Measurements from ENCODE around the gene RASA2.

The RASA2 gene

DNA sequence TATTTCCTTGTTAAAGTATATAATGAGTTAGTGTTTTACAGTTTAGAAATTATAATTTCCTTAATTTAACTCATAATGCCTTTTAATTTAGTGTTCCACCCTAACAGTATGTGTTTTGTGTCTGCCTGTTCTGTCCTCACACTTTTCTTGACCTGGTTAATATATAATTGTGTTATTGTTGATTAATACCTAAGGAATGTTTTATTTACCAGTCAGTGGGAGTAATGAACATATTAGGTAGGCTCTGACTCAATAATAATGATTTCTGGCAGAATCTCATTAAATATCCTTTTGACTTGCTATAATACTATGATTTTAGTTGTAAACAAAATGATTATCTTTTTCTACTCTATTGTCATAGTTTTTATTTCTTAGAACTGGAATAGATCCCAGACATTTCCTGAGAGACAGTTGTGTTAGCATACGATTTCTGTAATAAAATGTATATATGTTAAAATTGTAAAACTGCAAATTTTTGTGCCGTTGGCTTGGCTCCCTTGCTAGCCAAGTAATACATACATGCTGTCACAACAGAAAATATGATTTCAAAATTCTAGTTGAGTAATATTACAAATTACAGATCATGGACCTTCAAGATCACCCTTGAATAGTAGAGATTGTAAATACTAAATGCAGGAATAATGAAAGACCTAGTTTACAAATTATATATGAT lies 51.9 kb downstream of the RASA2 start:
- no peak for DNase-seq (ENCODE audit: low read depth)

DNA sequence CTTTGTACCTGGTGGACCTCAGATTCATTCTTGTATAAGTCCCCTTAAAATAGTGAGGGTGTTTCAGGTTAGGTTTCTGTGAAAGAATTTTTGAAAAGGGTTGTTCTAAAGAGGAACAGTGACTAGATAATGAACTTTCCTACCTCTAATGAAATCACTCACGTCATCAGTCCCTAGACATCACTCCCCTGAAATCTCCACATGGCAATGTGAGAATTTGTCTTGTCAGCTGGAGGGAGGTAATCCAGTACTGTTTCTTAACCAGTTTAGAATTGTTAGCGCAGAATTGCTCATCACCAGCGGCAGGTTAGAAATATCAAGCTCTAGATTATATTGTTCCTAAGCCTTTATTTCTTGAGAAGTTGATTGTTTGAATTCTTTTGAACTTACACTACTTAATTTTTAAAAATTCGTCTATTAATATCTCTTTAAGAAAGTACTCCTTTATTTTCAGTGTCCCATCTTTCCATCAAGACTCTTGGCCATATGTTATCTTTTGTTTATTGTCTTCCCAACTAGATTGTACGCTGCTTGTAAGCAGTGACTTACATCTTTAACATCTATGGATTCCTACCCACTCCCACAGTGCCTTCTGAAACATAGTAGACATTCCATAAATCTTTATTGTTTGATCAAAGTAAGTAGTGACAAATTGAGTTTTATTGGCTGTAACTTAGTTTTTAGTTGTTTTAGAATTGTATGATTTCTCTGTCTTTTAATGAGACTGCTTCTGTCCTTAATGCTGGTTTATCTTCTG lies 52.8 kb downstream of the RASA2 start:
- no peak for DNase-seq (ENCODE audit: low read depth)

DNA sequence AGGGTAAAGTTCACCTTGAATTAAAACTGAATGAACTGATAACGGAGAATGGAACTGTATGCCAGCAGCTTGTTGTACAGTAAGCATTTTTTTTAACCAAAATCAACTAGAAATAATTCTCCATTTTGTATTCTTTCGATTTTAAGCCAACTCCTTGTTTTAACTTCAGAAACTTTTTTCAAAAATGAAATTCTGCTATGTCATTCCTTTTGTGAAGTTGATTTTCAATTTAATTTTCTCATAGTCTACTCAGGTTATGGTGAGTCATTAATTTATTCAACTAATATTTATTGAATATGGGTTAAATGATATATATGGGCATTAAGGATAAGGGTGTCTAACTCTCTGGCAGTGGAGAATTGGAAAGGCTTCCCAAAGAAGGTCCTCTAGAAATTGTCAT lies 53.7 kb downstream of the RASA2 start:
- no peak for DNase-seq (ENCODE audit: low read depth)

DNA sequence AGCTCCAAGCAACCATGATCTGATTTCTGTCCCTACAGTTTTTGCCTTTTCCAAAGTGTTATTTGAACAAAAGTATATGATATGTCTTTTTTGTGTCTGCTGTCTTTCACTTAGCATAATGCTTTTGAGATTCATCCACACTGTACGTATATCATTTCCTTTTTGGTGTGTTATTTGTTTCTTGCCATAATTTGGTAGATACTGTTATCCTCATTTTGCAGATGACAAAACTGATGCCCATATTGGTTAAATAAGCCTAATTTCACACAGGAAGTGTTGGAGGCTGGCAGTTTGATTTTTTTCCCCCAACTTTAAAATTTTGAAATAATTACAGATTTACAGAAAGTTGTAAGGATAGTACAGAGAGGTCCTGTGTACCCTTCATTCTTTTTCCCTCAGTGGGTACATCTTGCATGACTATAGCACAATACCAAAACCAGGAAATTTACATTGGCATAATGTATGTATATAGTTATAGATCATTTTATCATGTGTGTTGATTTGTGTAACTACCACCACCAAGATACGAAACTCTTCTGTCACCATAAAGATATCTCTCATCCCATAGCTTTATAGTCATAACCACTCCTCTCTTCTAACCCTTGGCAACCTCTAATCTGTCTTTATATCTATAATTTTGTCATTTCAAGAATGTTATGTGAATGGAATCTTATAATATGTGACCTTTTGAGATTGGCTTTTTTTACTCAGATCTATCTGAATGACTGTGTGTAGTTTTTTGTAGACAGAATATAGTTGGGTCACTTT lies 55.6 kb downstream of the RASA2 start:
- DNase-seq (ENCODE audit: low read depth): no peak

DNA sequence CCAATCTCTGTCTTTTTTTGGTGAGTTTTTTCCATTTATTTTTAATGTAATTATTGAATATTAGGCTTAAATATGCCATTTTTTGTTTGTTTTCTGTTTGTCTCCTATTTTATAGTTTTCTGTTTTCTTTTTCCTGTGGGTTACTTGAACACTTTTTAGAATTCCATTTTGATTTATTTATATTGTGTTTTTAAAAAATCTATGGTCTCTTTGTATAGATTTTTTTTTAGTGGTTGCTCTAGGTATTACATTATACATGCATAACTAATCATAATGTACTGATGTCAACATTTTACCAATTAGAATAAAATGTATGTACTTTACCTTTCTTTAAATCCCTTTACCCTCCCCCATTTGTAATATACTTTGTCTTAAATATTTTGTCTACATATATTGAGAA lies 56.2 kb downstream of the RASA2 start:
- no peak for DNase-seq (ENCODE audit: low read depth)

DNA sequence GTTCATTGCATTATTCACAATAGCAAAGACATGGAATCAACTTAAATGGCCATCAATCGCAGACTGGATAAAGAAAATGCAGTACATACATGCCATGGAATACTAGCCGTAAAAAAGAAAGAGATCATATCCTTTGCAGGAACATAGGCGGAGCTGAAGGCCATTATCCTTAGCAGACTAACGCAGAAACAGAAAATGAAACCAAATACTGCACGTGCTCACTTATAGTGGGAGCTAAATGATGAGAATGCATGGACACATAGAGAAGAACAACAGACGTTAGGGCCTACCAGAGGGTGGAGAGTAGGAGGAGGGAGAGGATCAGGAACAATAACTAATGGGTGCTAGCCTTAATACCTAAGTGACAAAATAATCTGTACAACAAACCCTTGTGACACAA lies 57.9 kb downstream of the RASA2 start:
- DNase-seq (ENCODE audit: low read depth): no peak

DNA sequence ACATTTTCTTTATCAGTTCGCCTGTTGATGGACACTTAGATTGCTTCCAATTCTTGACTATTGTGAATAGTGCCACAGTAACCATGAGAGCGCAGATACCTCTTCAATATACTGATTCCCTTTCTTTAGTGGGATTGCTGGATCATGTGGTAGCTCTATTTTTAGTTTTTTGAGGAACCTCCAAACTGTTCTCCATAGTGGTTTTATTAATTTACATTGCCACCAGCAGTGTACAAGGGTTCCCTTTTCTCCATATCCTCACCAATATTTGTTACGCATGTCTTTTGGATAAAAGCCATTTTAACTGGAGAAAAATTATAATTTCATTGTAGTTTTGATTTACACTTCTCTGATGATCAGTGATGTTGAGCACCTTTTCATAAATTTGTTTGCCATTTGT lies 59.3 kb downstream of the RASA2 start:
- DNase-seq (ENCODE audit: low read depth): no peak

DNA sequence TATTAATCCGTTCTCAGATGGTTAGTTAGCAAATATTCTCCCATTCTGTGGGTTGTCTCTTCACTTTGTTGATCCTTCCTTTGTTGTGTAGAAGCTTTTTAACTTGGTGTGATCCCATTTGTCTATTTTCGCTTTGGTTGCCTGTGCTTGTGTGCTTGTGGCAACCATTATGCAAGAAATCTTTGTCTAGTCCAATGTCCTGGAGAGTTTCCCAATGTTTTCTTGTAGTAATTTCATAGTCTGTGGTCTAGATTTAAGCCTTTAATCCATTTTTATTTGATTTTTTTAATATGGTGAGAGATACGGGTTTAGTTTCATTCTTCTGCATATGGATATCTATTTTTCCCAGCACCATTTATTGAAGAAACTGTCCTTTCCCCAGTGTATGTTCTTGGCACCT lies 59.8 kb downstream of the RASA2 start:
- no peak for DNase-seq (ENCODE audit: low read depth)

DNA sequence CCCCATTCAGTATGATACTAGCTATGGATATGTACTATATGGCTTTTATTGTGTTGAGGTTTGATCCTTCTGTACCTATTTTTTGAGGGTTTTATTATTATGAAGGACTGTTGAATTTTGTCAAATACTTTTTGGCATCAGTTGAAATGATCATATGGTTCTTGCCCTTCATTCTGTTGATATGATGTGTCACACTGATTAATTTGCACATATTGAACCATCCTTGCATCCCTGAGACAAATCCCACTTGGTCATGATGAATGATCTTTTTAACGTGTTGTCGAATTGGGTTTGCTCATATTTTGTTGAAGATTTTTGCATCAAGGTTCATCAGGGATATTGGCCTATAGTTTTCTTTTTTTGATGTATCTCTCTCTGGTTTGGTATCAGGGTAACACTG lies 61.0 kb downstream of the RASA2 start:
- no peak for DNase-seq (ENCODE audit: low read depth)

DNA sequence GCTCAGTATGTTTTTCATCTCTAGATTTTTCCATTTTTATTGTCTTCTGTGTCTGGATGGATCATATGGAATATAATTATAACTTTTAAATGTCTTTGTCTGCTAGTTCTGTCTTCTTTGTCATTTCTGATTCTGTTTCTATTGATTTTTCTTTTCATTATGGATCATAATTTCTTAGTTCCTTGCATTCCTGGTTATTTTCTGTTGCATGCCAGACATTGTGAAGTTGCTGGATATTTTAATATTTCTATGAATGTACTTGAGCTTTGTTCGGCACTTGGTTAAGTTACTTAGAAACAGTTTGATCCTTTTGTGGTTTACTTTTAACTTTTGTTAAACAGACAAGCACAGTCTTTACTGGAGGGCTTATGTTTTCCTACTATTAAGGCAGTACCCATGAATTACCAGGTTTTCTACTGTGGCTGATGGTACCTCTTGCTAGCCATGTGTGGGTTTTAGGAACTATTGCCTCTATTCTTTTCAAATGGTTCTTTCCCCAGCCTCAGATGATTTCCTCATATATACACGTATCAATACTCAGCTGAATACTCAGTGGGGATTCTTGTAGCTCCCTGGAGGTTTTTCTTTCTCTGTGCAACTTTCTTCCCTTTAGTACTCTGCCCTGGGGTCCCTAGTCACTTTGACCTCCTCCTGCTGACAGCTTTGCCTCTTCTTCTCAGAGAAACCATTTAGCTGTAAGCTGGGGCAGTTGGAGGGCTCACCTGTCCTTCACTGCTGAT lies 64.3 kb downstream of the RASA2 start:
- no peak for DNase-seq (ENCODE audit: low read depth)

DNA sequence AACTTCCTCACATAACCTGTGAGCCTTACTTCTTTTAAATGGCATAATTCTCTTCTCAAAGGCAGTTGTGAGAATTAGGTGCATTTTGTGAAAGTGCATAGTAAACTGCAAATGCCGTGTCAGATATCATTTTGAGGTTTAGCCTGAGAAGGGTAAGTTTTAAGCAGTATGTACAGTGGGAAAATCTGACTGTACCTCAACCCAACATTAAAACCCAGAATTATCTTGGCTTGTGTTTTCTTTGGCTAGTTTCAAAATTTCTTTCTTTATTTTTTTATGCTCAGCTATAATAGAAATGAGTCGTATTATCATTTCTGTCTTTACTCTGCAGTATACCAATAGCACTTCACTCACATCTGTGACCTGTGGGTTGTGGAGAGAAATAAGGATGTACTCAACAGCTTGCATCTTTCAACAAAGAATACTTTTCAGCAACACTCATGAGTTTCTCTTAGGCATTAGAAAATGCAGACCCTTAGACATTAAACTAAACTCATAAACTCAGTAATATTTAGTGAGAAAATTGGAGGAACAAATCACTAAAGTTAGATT lies 65.7 kb downstream of the RASA2 start:
- DNase-seq (ENCODE audit: low read depth): no peak

DNA sequence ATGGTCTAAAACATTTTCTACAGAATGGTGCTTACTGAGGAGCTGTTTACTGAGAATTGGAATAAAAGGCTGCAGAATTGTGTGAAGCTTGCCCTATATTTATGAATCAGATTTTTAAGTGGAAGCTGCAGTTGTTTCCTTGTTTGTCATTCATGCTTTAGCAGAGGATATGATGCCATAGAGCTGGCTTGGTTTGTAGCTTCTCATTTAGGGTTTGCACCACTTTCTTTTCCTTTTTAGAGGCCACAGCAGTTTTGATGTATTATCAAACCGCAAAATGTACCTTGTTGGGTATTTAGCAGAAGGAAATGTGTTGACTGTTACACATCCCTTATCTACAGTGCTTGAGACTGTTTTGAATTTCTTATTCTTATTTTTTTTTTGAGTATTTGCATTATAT lies 66.2 kb downstream of the RASA2 start:
- no peak for DNase-seq (ENCODE audit: low read depth)

DNA sequence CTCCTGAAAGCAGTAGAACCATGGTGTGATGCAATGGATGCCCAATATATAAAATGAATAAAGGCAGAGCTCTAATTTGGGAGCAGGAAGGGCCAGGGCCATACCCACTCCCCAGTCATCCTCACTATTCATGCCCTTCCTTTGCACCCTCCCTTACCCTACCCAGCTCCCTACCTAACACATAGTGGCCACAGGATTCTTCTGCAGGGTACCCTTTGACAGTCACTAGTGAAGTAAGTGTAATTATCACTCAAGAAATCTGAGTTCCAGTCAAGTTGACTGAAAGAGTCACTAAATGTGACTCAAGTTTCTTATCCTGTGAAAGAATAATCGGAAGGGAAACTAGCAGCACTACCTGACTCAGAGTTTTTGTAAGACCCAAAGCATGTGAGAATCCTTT lies 69.2 kb downstream of the RASA2 start:
- DNase-seq (ENCODE audit: low read depth): no peak

DNA sequence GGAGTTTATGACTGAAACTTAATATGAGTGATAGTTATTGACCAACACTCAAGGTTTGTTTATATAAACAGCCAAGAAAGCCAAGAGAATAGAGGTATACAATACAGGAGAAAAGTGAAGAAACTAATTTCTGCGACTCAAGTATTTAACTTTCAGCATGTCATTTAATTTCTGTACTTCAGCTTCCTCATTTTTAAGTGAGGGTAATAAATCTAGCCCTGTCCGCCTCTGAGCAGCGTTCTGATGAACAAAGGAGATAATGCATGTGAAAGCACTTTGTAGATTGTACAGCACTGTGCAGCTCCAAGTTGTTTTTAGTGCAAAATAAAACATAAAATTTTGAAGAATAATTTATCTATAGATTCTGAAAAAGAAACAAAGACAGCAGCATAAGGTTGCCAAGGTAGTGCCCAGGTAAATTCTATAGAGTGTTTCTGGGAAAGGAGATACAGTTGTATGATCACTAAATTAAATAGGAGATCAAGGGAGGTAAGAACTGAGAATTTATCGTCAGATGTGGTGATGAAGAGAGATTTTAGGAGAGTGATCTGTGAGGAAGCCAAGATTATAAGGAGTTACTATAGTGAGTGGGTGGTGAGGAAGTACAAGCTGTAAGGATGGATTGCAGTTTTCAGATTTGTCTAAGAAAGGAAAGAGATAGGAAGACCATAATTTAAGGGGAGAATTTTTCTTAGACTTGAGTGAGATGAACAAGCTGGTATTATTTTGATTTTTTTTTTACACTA lies 71.3 kb downstream of the RASA2 start:
- no peak for DNase-seq (ENCODE audit: low read depth)

DNA sequence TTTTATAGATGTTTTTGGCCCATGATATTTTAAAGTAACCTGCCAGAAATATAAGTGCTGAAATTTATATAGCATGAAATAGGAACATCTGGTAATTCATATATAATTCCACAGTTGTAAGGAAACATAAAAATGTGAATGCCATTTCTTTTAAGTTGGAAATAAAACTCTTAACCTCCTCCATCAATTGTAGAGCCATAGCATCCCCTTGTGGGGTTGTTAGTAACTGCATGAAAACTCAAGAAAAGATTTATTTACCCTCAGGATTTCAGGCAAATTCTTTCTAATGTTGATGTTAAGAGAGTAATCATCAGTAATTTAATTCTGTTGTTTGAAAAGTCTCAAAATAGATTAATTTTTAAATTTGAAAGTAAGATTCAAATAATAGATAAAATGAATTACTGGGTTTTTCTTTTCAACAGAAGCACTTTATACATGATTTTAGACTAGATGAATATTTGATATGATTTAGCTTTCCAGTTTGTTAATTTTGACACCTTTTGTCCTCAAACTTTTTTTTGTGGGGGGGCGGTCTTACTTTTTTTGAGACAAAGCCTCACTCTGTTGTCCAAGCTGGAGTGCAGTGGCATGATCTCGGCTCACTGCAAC lies 74.7 kb downstream of the RASA2 start:
- peak; percentile 42 for DNase-seq (ENCODE audit: low read depth)

DNA sequence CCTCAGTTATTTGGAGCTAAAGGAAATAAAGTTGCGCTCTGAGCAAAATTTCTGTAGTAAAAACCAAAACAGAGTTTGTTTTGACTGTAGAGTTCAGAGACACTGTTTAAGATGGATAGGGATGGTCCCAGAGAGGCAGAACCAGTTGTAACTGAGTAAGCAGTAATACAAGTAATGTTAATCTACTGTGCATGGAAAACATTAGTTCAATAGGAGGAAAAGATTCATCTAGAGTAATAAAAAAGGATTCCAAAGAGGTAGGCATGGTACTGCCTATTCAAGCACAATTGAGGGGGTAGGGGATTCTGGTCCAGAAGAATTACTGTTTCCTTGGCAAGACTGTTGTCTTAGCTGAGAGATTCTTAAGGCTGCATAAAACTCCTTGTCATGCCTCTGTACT lies 77.4 kb downstream of the RASA2 start:
- DNase-seq (ENCODE audit: low read depth): no peak

DNA sequence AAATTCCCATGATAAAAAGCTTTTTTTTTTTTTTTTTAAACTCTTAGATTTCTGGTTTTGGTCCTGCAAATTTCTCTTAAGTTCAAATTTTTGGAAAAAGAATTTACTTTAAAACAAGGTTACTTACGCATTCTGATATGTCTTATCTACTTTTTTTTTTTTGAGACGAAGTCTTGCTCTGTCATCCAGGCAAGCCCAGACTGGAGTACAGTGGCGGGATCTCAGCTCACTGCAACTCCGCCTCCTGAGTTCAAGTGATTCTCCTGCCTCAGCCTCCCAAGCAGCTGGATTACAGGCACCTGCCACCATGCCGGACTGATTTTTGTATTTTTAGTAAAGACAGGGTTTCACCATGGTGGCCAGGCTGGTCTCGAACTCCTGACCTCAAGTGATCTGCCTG lies 83.2 kb downstream of the RASA2 start:
- DNase-seq (ENCODE audit: low read depth): no peak

DNA sequence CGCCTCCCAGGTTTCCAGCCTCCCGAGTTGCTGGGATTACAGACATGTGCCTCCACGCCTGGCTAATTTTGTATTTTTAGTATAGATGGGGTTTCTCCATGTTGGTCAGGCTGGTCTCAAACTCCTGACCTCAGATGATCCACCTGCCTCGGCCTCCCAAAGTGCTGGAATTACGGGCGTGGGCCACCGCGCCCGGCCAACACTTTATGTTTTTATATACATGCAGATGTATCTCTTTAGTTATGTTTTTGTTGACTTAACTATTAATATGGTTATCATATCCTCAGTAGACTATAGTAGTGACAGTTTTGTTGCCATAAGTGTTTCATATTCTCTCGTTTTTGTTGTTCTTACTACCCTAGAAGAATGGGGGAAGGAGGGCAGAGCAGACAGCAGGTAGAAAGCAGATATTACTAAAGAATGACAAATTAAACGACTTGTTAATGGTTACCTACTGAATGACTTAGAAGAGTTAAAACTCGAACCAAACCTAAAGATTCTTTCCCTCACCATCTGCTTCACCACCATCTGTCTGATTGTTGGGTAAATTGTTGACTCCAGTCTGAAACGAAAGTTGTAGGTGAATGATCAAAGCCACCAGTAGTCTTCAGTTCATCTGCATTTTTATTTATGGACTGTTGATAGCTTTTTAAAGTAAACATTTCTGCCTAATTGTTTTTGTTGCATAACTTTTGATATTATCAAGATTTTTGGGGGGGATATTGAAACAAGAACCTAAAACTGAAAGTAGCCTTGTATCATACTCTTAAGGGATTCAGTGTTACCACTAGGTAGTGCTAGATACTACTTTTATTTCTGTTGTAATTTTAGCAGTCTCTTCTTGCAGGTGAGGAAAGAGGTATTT lies 89.3 kb downstream of the RASA2 start:
- DNase-seq (ENCODE audit: low read depth): no peak

DNA sequence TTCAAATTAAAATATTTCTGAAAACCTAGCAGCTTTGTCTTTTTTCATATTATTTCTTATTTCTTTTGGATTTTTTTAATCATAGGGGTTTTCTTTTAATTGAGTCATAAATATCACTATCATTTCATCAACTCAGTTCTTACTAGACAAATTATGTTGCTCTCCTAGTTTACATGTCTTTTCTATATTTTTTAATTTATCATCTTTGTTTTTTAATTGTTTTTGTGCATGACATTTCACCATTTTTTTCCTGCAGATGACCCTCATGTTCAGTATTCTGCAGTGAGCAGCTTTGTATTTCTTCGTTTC lies 89.9 kb downstream of the RASA2 start:
- DNase-seq (ENCODE audit: low read depth): no peak

Measured in HS-5 (cell line).